SKM-1 (cell line): ENCODE measurements around the gene PRKG1.
"Not testable (repeated sequence)": the region's sequence is repeated elsewhere in the genome, so short reads cannot be mapped to it uniquely, and the experiment has no call there.

Experiments used
- DNase-seq: peaks from one replicate; lab custom pipeline; 2025; ENCODE audit not compliant: unreplicated experiment; lab: John Stamatoyannopoulos, UW

PRKG1 gene

GRCh38 chr10:51313773-51314478 is 239.6 kb downstream of the PRKG1 start:
- DNase-seq = no peak

GRCh38 chr10:51314481-51314880 is 240.2 kb downstream of the PRKG1 start:
- DNase-seq = no peak

- DNase-seq = no peak
Observed at GRCh38 chr10:51318399-51319172, 244.3 kb downstream of the PRKG1 start.

- DNase-seq = no peak
Observed at GRCh38 chr10:51319173-51319435, 244.8 kb downstream of the PRKG1 start.

- DNase-seq = no peak
Observed at GRCh38 chr10:51321300-51321699, 247.0 kb downstream of the PRKG1 start.

- DNase-seq = no peak
Observed at GRCh38 chr10:51321980-51322379, 247.7 kb downstream of the PRKG1 start.

- DNase-seq = no peak
Observed at GRCh38 chr10:51325649-51326048, 251.4 kb downstream of the PRKG1 start.

GRCh38 chr10:51326174-51326573 is 251.9 kb downstream of the PRKG1 start:
- no peak for DNase-seq

- no peak for DNase-seq
Observed at GRCh38 chr10:51327432-51327831, 253.1 kb downstream of the PRKG1 start.

GRCh38 chr10:51340366-51340765 is 266.1 kb downstream of the PRKG1 start:
- no peak for DNase-seq

GRCh38 chr10:51340845-51341610 is 266.7 kb downstream of the PRKG1 start:
- no peak for DNase-seq

GRCh38 chr10:51341745-51342144 is 267.5 kb downstream of the PRKG1 start:
- not testable (repeated sequence) for DNase-seq

- DNase-seq = no peak
Observed at GRCh38 chr10:51342381-51342780, 268.1 kb downstream of the PRKG1 start.

- no peak for DNase-seq
Observed at GRCh38 chr10:51343391-51343790, 269.1 kb downstream of the PRKG1 start.

- no peak for DNase-seq
Observed at GRCh38 chr10:51344371-51344770, 270.1 kb downstream of the PRKG1 start.

GRCh38 chr10:51348622-51349021 is 274.3 kb downstream of the PRKG1 start:
- no peak for DNase-seq

GRCh38 chr10:51357170-51357569 is 282.9 kb downstream of the PRKG1 start:
- DNase-seq = no peak

- DNase-seq = no peak
Observed at GRCh38 chr10:51358227-51358626, 283.9 kb downstream of the PRKG1 start.

GRCh38 chr10:51363415-51363814 is 289.1 kb downstream of the PRKG1 start:
- DNase-seq = no peak

- no peak for DNase-seq
Observed at GRCh38 chr10:51364674-51365073, 290.4 kb downstream of the PRKG1 start.

GRCh38 chr10:51366044-51366443 is 291.8 kb downstream of the PRKG1 start:
- no peak for DNase-seq

GRCh38 chr10:51367127-51367526 is 292.8 kb downstream of the PRKG1 start:
- no peak for DNase-seq
